ENCODE results near the gene CCDC178. TPM values are rescaled to one million over a fixed set of nuclear protein-coding genes. Genes with fewer than 3 reads are reported as not detected.
"Not testable (repeated sequence)": the region's sequence is repeated elsewhere in the genome, so short reads cannot be mapped to it uniquely, and the experiment has no call there.

The CCDC178 gene
- total RNA-seq, 1 donor from 2014 or later, result not detected

GRCh38 chr18:33369711-33370449 is 70.6 kb downstream of the CCDC178 start:
- no peak overlapping the region for H3K4me3 Mint-ChIP-seq (ENCODE audit: unreplicated experiment)

GRCh38 chr18:33356735-33357134 is 83.8 kb downstream of the CCDC178 start:
- no peak for TF ChIP-seq CTCF (IDR thresholded peaks at IDR 0.05)
- Mint-ChIP-seq H3K27ac (ENCODE audit: unreplicated experiment) (no peak overlapping the region), H3K9me3 (ENCODE audit: low read depth) (peaks cover 12% of the 10 kb centered on the region), H3K4me3 (ENCODE audit: unreplicated experiment) (no peak overlapping the region), H3K4me1 (ENCODE audit: low read depth) (no peaks in the 10 kb centered on the region), H3K36me3 (ENCODE audit: low read depth) (no peaks in the 10 kb centered on the region), H3K27me3 (ENCODE audit: low read depth) (no peaks in the 10 kb centered on the region)
- DNase-seq (ENCODE audit: low spot score), result no peak

More at GRCh38 chr18:33369711-33370449, 70.6 kb downstream of the CCDC178 start:
- Mint-ChIP-seq H3K4me1 (ENCODE audit: low read depth) (no peaks in the 10 kb centered on the region), H3K36me3 (ENCODE audit: low read depth) (no peaks in the 10 kb centered on the region), H3K27me3 (ENCODE audit: low read depth) (peaks cover 10% of the 10 kb centered on the region), H3K9me3 (ENCODE audit: low read depth) (no peaks in the 10 kb centered on the region), H3K27ac (ENCODE audit: unreplicated experiment) (no peak overlapping the region)
- DNase-seq (ENCODE audit: low spot score), result no peak
- no peak for TF ChIP-seq CTCF (IDR thresholded peaks at IDR 0.05)

- no peak for TF ChIP-seq CTCF (IDR thresholded peaks at IDR 0.05)
- Mint-ChIP-seq H3K36me3 (ENCODE audit: low read depth) (no peaks in the 10 kb centered on the region), H3K4me1 (ENCODE audit: low read depth) (no peaks in the 10 kb centered on the region), H3K9me3 (ENCODE audit: low read depth) (peaks cover 12% of the 10 kb centered on the region), H3K27ac (ENCODE audit: unreplicated experiment) (no peak overlapping the region), H3K27me3 (ENCODE audit: low read depth) (no peaks in the 10 kb centered on the region), H3K4me3 (ENCODE audit: unreplicated experiment) (no peak overlapping the region)
- DNase-seq (ENCODE audit: low spot score), result no peak
Measured at GRCh38 chr18:33355756-33356155, 84.8 kb downstream of the CCDC178 start.

GRCh38 chr18:33355263-33355662 is 85.3 kb downstream of the CCDC178 start:
- no peaks in the 10 kb centered on the region for H3K4me1 Mint-ChIP-seq (ENCODE audit: low read depth)
- peaks cover 12% of the 10 kb centered on the region for H3K9me3 Mint-ChIP-seq (ENCODE audit: low read depth)
- no peaks in the 10 kb centered on the region for H3K27me3 Mint-ChIP-seq (ENCODE audit: low read depth)
- H3K4me3 Mint-ChIP-seq (ENCODE audit: unreplicated experiment), result no peak overlapping the region
- DNase-seq (ENCODE audit: low spot score), result no peak
- TF ChIP-seq CTCF (IDR thresholded peaks at IDR 0.05), result no peak
- no peaks in the 10 kb centered on the region for H3K36me3 Mint-ChIP-seq (ENCODE audit: low read depth)
- H3K27ac Mint-ChIP-seq (ENCODE audit: unreplicated experiment), result no peak overlapping the region

GRCh38 chr18:33350256-33350655 is 90.3 kb downstream of the CCDC178 start:
- no peak for DNase-seq (ENCODE audit: low spot score)
- Mint-ChIP-seq H3K4me3 (ENCODE audit: unreplicated experiment) (no peak overlapping the region), H3K36me3 (ENCODE audit: low read depth) (no peaks in the 10 kb centered on the region), H3K27me3 (ENCODE audit: low read depth) (no peaks in the 10 kb centered on the region), H3K4me1 (ENCODE audit: low read depth) (no peaks in the 10 kb centered on the region), H3K27ac (ENCODE audit: unreplicated experiment) (no peak overlapping the region), H3K9me3 (ENCODE audit: low read depth) (peaks cover 11% of the 10 kb centered on the region)
- TF ChIP-seq CTCF (IDR thresholded peaks at IDR 0.05), result no peak

GRCh38 chr18:33339733-33340132 is 100.8 kb downstream of the CCDC178 start:
- H3K4me3 Mint-ChIP-seq (ENCODE audit: unreplicated experiment); H3K36me3 Mint-ChIP-seq (ENCODE audit: low read depth); H3K27me3 Mint-ChIP-seq (ENCODE audit: low read depth); H3K4me1 Mint-ChIP-seq (ENCODE audit: low read depth); H3K27ac Mint-ChIP-seq (ENCODE audit: unreplicated experiment); DNase-seq (ENCODE audit: low spot score): not testable (repeated sequence)
- peaks cover 29% of the 10 kb centered on the region for H3K9me3 Mint-ChIP-seq (ENCODE audit: low read depth)
